NK-92 treated with Interleukin-12 subunit alpha and Interleukin-12 subunit beta, amount 100 ng/mL, for 24 hours (cell line): ENCODE results near the gene WDFY1.

Experiments used
- DNase-seq: peaks from one replicate; lab custom pipeline; 2025; lab: John Stamatoyannopoulos, UW

Gene WDFY1

DNA sequence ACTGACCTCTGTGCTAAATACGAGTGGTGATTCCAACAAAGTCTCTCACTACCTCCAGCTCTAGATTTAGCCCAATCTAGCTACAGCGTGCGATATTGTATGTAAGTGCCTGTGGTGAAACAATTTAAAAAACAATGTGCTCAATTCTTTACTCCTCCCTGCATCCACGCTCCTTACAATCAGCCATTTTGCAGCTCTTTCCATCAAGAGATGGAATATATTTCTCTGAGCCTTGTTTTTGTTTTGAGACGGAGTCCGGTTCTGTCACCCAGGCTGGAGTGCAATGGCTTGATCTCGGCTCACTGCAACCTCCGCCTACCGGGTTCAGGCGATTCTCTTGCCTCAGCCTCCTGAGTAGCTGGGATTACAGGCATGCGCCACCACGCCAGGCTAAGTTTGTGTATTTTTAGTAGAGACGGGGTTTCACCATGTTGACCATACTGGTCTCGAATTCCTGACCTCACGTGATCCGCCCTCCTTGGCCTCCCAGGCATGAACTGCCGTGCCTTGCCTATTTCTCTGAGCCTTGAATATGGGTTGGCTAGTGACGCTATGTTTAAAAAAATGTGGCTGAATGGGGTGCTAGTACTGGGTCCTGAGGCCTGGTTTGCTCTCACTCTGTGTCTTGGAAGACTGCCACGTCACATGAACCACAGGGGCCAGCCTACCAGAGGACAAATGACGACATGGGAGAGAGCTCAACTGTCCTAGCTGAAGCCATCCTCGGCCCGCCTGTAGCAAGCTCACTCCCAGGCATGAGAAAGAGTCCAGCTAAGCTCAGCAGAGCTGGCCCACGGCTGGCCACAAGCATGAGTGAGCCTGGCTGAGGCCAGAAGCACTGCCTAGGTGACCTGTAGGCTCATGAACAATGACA, 14.8 kb downstream of the WDFY1 start:
- DNase-seq, result no peak

DNA sequence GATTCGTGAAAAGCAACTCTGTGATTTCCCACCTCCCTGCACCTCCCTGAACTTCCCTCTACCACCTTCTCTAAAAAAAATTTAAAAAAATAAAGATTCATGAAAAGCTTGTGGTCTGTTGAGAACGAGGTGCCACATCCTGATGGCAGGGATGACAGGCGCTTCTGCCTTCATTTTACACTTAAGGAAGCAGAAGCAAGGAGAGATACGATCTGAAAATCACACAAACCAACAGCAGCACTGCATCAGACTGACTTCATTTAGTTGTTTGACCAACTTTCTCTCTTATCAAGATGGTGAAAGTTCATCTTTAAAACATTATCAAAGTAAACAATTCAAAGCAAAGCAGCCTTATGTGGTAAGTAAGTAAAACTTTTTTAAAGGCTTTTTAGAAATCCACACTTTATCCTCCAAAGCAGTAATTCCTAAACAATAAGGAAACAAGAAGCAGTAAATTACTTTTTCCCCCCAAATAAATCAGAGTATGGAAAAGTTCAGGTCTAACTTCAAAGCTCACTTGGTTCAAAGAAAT, 15.5 kb downstream of the WDFY1 start:
- DNase-seq, result no peak

DNA sequence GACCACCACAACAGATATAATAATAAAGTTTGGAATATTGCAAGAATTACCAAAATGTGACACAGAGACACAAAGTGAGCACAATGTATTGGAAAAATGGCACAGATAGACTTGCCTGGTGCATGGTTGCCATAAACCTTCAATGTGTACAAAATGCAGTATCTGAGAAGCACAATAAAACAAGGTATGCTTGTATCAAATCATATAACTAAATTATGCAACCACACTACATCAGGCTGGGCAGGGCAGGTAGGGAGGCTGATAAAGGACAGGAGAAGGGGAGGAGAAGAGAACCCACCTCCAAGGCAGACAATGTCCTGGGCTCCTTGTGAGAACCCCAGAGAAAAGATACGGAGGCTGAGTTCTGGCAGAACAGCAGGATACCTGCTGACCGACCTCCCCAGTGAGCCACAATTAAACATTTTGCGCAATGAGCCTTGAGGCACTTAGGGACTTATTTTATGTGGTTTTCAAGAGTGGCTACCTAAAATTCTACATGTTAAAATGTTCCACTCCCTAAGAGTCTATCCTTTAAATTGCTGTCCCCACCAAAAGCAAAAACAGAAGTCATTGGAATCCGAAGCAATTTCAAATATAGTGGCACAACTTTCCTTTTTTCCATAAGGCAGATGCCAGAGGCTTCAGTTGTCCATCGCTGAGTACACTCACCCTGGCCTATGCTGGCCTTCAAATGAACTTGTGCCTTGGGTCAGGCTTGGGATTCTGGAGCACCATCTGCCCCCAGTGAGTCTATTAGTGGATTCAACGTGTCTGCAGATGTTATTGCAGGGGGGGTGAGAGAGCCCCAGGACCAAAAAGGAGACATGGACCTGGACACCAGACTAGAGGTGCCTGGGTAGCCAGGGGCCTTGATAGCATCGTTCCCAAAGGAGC, 16.8 kb downstream of the WDFY1 start:
- no peak for DNase-seq

DNA sequence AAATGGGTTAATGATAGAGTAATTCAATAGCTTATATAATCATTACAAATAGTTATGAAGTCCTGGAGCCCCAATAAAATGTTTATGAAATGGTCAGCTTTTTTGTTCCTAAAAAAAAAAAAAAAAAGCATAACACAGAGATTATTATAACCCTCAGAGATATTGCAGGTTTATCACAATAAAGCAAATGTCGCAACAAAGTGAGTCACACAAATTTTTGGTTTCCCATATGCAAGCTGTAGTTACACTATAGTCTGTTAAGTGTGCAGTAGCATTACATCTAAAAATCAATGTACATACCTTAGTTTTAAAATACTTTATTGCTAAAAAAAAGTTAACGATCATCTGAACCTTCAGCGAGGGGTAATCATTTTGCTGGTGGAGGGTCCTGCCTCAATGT, 20.0 kb downstream of the WDFY1 start:
- DNase-seq, result no peak

DNA sequence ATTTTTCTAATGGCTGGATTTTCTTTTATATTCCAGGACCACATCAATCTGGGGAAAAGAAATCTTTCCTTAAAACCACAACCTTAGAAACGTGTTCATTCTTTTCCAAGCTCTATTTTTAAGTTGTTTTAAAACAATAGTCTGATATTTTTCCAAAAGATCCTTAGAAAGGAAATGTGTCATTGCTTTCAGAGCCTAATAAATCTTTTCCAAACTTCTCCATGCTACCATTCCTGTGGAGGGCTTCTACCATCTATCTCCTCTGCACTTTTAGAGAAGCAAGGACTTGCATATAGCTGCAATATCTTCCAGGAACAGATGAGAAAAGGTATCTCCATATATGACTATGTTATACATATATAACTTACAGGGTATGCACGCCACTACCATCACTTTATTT, 21.2 kb downstream of the WDFY1 start:
- DNase-seq, result no peak

DNA sequence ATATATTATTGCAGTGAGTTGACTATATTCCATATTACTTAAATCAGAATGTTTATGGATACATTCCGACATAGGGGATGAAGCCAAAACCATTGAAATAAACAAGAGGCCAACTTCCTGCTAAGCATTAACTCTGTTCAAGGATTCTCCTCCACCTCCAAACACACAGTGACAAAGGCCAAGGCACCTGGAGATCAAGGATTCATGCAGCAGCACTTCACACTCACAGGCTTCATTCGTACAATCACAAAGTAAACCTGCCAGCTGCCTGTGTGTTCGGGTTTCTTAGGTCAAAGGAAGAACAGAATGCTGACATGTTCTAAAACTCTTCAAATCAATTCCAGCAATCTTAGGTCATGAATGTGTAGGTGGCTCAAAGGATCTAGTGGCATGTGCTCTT, 22.8 kb downstream of the WDFY1 start:
- no peak for DNase-seq

DNA sequence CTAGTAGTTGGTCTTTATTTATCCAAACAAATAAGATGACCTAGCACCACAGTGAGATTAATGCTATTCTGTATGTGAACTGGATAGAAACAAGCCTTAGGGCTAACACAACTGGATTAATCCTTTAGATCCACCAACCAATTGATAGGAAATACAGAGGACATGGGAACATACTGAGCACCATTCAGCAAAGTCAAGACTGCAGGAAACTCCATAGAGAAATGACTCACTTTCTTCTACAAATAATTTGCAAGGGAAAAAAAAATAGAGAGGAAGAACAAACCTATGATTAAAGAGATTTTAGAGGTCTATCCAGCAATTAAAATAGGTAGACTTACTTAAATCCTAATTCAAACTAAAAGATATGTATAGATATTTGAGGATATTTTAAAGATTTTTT, 23.9 kb downstream of the WDFY1 start:
- DNase-seq, result no peak

DNA sequence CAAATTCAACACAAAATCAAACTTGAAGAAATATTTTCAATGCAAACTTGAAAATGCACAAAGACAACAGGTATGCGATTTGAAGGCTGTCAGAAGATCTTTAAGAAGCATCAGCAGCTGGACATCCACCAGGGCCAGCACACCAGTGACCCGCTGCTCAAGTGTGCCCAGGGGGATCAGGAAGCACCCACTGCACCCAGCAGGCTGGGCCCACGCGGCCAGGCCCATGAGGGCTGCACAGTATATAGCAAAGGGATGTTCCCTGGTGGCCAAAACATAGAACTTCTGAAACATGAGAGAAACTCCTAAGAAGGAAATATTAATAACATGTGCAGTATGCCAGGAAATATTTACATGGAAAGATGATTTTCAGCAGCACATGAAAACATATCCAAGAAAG, 25.0 kb downstream of the WDFY1 start:
- no peak for DNase-seq

DNA sequence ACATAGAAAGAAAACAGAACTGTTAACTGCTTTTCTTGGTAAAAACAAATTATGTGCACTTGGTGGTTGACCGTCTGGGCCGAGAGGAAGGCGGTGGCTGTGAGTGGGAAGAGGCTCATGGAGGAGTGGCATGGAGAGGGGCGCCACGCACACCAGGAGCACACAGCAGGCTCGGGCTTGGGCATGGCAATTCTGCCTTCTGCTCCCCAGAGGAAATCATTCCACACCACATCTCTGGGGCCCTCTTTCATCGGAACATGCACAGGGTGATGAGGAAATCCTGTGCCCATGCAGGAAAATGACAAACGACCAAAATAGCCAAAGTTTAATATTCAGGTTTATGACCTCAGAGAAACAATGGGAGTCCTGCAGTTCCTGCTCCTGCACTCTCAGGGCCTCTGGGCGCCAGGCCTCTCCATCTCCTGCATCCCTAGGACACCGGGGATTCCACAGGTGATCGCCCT, 26.4 kb downstream of the WDFY1 start:
- no peak for DNase-seq

DNA sequence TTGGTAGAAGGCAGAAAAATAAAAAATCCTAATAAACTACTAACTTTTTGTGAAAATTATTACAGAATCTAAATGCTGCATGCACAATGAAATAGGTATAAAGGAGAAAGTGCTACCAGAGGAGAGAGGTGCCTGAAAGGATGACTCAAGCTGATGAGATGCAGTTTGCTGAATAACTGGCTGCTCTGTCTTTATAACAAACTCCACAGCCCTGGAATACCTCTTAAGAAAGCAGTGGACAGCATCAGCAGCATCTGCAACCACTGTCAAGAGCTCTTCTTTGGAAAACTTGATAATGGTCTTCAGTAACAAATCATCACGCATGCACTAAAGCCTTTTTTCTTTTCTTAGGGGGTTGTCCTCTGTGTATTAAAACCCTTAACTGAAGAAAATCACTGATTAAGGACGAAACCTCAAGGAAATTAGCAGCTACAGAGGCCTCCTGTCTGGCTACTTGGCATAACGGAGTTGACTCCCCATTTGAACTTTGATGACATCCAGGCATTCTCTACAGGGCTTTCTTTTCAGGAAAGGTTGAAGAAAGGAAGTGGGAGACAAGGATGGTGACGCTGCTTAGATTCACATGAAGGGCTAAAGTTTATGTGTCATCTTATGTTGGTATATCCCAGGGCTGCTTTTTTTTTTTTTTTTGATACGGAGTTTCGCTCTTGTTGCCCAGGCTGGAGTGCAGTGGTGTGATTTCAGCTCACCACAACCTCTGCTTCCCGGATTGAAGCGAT, 28.8 kb downstream of the WDFY1 start:
- no peak for DNase-seq

DNA sequence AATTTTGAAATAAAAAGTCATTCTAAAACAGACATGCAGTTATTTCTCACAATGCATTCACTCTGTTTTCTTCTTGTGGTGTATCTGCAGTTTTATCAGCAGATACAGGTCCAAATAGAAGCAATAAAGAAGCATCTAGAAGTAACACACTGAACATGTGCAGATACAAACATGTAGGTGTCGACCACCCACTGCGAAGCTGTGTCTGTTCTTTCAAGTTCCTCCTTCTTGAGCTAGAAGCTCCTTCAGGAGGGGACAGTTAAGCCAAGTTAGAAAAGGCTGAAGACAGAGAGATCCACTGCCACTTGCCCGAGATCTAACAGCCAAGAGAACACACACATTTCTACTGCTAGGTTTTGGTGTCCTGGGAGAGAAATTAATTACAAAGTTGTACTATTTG, 30.1 kb downstream of the WDFY1 start:
- DNase-seq, result no peak

DNA sequence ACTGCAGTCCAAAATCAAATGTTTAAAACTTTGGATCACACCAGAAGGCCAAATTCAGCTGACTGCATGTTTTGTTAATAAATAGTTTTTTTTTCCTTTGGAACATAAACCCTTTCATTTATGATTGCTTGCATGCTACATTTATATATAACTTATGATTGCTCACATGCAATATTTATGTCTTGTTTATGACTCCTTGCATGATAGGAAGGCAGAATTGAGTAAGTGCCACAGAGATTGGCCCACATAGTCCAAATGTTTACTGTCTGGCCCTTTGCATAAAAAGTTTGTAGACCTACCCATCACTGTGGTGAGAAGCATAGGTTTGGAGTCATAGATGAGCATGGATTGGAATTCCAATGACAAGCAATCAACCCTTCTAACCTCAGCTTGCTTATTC, 30.8 kb downstream of the WDFY1 start:
- no peak for DNase-seq

DNA sequence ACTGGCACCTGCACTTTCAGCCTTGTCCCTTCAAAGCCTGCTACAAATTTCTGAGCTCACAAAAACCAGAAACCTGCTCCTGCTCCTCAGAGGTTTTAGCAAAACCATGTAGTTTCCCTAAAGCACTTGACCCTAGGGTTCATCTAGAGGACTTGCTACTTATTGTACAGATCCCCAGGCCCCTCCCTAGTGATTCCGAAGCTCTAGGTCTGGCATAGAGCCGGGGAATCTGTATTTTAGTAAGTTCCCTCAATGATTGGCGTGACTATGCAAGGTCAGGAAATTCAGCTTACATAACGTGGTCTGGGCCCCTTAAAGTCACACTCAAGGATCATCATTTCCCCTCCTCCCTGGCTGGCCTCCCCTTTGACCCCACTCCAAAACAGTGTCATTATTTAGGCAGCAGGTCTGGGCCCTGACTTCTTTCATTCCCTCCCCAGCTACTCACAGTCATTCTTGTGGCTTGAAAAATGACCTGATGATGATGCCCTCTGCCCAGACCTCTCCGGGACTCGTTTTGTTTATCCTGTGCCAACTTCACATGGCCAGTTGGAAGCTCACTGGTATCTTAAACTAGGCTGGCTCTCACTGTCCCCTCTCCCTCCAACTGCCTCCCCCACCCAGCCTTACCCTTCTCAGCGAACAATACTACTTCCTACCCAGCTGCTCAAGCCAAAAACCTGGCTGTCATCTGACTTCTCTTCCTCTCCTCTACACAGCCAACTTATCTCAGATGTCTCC, 36.0 kb downstream of the WDFY1 start:
- DNase-seq, result no peak

DNA sequence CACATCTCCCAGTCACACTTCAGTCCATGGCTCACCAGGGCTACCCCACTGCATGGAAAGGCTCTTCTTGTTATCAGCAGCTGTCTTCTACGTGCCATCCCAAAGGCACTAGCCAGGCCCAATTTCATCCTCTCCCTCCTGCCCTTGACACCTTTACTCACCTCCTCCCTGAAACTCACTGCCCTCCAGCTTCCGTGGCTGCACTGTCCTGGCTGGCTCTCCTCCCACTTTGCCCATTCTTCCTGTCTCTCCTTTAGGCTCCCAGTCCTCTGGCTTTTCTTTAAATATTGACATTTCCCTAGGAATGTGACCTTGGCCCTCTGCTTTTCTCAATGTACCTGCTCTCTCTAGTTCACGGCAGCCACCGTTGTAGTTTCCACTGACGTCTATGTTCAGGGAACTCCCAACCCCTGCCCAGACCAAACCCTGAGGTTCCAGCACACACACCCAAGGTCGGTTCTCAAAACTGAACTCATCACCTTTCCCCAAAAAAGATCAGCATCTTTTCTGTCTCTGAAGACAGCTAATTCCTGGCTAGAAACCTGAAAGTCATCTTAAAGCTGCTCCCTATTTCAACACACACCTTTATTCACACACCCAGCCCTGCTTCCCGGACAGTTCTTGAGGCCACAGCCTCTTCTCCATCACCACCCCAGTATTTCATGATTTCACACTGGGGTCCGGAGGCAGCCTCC, 36.7 kb downstream of the WDFY1 start:
- no peak for DNase-seq

DNA sequence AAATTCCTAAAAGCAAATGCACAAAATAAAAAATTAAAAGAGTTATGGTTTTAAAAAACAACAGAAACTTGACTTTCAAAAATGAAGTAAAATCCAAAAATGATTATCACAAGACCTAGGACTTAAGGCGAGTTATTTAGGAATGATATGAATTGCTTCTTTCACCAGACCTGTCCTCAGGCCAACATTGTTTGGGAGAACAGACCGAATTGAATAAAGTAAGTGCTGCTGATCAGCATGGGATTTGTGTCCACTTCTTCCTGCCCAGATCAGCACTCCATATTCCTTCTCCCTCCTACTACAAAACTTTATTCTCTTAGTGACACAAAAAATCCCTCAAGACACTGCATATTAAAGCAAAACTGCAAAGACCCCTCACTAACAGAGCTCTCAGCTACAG, 39.1 kb downstream of the WDFY1 start:
- no peak for DNase-seq

DNA sequence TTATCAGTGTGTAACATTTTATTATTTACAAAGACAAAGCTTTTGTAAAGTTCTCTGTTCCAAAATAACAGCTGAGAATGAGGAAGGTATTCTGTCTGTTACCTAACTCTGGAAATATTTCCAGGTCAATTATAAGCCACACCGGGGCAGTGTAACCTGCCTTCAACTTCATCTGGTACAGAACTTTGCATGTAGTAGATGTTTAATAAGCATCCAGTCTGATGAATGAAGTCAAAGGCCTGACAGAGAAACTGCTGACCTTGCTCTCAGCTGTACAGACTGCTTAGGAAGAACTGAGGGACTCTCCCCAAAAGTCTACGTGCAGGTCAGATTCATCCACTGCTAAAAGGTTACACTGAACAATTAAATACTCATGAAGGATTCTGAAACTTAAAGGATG, 43.3 kb downstream of the WDFY1 start:
- DNase-seq, result no peak

DNA sequence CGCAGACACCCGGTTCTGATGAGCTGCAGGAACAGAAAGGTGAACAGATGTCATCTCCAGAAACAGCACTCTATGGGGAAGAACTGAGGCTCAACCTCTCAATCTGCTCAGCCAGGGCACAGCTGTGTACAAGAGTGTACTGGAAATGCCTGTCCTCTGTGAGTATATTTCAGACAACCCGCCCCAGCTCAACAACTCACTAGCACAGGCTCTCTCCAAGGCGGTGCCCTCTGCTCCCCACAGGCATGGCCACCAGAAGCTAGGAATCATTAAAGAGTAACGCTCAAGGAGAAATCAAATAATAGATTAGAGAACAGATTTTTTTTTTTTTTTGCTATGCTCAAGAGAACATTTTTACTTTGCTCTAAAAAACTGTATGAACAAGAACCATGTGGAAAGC, 43.8 kb downstream of the WDFY1 start:
- no peak for DNase-seq

DNA sequence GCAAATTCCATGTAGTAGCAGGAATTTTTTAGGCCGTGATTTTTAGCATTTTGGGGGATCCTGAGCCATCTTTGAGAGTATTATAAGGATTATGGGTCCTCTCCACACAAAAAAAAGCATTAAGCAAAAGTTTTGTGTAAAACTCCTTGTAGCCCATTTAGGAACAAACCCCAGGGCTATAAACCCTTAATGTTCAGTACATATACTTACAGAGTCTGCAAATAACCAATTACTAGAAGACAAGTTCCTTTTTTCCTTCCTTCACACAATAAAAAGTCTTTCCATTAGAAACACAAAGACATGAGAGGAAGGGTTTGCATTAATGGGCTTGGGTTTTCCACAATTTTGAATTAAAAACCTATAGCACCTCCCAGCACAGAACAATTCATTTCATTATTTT, 44.6 kb downstream of the WDFY1 start:
- DNase-seq, result no peak

DNA sequence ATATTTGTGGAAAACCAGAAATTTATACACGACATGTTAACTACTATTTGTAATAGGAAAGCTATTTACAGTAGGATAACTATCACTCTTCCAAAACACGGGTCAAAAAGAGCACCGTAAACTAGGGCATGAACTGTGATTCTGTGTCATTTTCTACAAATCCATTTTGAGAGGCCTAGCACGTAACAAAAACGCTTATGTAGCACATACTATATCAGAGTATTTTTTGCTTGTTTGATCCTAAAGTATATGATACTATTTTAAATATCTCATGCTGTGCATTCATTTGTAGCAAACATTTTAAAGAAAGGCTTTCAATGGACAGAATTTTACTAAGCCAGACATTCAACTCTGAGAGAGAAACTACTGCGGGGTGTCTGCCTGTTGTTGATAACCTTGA, 45.1 kb downstream of the WDFY1 start:
- DNase-seq, result no peak

DNA sequence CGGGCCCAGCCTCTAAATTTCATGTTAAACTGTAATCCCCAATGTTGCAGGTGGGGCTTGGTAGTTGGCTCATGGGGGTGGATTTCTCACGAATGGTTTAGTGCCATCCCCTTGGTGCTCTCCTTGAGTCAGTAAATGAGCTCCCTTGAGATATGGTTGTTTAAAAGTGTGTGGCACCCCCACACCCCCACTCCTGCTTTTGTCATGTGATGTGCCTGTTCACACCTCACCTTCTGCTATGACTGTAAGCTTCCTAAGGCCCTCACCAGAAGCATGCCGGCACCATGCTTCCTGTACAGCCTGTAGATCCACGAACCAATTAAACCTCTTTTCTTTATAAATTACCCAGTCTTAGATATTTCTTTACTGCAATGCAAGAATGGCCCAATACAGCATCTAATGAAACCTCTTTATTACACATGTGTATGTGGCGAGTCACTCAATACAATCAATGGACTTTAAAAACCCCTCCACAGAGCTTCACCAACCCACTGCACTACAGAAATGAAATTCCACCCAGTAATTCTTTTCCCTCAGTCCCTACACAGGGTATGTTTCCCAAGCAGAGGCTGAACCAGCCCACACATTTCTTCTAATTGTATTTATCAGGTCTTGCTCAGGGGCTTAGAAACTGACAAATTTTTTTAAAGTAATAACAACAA, 47.3 kb downstream of the WDFY1 start:
- DNase-seq, result no peak
